Stimulated activated effector memory CD8-positive, alpha-beta T cell treated with anti-CD3 and anti-CD28 coated beads, Interleukin-12 subunit alpha, Interleukin-12 subunit beta, amount 100 ng/mL, for 72 hours (primary cell): ENCODE results near the gene UMODL1.

ENCODE experiments used
- ATAC-seq: fragments of 150-1000 bp; cut with Tn5 transposase; 2 replicates; pipeline ENCODE4 v1.10.0; 2021
- DNase-seq, 2 donors: peaks; one replicate each; pipeline ENCODE4 v3.0.0; 2021 to 2022; ENCODE audit warnings: low spot score in 2 of 2
- H3K27ac Mint-ChIP-seq: one replicate; pipeline ENCODE4 v1.8.0; 2022; ENCODE audit warnings: mild to moderate bottlenecking, mixed read lengths
- H3K36me3 Mint-ChIP-seq: one replicate; pipeline ENCODE4 v1.8.0; 2022; ENCODE audit warnings: mild to moderate bottlenecking, mixed read lengths
- H3K4me1 Mint-ChIP-seq: one replicate; pipeline ENCODE4 v1.8.0; 2022; ENCODE audit warnings: mixed read lengths
- H3K4me3 Mint-ChIP-seq: one replicate; pipeline ENCODE4 v1.8.0; 2022; ENCODE audit warnings: mild to moderate bottlenecking, mixed read lengths
- H3K9me3 Mint-ChIP-seq: one replicate; pipeline ENCODE4 v1.8.0; 2022; ENCODE audit warnings: mixed read lengths

The UMODL1 gene

DNA sequence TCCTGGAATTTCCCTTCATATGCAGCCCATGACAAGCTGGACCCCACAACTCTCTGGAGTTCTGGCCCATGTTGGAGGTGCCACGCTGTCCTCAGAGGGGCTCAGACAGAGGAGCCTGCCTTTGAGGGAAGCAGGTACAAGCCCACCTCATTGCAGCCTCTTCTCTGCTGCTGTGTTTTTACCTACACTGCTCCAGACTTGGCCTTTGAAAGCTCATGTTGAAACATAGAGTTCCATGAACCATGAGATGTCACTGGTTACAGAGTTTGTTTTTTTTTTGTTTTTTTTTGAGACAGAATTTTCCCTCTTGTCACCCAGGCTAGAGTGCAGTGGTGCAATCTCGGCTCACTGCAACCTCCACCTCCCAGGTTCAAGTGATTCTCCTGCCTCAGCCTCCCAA lies 38.9 kb upstream of the UMODL1 start:
- H3K36me3 Mint-ChIP-seq, result no peaks in the 10 kb centered on the region
- no peak for ATAC-seq
- H3K4me1 Mint-ChIP-seq, result no peaks in the 10 kb centered on the region

DNA sequence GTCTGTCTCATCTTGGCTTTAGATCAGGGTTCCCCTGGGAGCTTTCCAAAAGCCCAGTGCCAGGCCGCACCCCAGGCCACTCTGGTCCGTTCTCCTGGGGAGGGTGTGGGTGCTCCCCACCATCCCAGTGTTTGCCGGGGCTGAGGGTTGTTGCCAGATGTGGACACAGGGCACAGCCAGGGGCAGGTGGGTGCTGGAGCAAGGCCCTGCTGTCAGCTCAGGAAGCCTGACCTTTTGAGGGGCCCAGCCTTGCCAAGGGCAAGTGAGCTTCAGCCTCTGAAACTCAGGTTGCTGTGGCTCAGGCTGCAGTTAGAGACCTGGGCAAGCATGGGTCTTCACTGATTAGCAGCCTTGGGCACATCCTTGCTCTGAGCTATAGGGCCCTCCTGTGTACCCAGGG lies 38.1 kb upstream of the UMODL1 start:
- no peaks in the 10 kb centered on the region for H3K36me3 Mint-ChIP-seq
- DNase-seq, result no peak

More for the DNA sequence above, 38.9 kb upstream of the UMODL1 start:
- Mint-ChIP-seq H3K9me3 (no peaks in the 10 kb centered on the region), H3K4me3 (no peak overlapping the region), H3K27ac (no peak overlapping the region)
- no peak for DNase-seq

DNA sequence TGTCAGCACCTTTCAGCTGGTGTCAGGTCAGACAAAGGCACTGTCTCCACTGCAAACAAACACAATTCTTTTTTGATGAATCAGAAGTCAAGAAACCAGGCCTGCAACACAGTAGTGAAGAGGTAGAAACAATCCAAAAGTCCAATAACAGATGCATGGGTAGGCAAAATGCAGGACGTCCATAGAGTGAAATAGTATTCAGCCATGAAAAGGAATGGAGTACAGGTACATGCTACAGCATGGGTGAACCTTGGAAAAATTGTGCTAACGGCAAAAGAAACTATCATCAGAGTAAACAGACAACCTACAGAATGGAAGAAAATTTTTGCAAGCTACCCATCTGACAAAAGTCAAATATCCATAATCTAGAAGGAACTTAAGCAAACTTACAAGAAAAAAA lies 34.8 kb upstream of the UMODL1 start:
- no peak for DNase-seq
- no peaks in the 10 kb centered on the region for H3K36me3 Mint-ChIP-seq
- no peak for ATAC-seq
- H3K4me3 Mint-ChIP-seq, result no peak overlapping the region
- no peak overlapping the region for H3K27ac Mint-ChIP-seq
- H3K4me1 Mint-ChIP-seq, result peaks cover 4% of the 10 kb centered on the region
- no peaks in the 10 kb centered on the region for H3K9me3 Mint-ChIP-seq

More for the DNA sequence above, 38.1 kb upstream of the UMODL1 start:
- Mint-ChIP-seq H3K4me3 (no peak overlapping the region), H3K9me3 (no peaks in the 10 kb centered on the region), H3K4me1 (no peaks in the 10 kb centered on the region), H3K27ac (no peak overlapping the region)
- no peak for ATAC-seq

DNA sequence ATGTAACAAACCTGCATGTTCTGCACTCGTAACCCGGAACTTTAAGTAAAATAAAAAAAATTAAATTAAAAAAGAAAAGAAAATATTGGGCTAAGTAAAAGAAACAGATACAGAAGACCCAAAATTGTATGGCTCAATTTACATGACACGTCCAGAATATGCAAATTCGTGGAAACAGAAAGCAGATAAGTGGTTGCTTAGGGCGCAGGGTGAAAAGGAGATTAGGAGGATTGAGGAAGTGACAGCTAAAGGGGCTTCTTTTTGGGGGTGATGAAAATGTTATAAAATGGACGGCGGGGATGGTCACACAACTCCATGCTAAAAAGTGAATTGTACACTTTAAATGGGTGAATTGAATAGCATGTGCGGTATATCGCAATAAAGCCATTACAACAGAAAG lies 33.6 kb upstream of the UMODL1 start:
- Mint-ChIP-seq H3K9me3 (no peaks in the 10 kb centered on the region), H3K27ac (no peak overlapping the region), H3K4me3 (no peak overlapping the region), H3K4me1 (peaks cover 4% of the 10 kb centered on the region), H3K36me3 (no peaks in the 10 kb centered on the region)
- no peak for DNase-seq
- ATAC-seq, result no peak

DNA sequence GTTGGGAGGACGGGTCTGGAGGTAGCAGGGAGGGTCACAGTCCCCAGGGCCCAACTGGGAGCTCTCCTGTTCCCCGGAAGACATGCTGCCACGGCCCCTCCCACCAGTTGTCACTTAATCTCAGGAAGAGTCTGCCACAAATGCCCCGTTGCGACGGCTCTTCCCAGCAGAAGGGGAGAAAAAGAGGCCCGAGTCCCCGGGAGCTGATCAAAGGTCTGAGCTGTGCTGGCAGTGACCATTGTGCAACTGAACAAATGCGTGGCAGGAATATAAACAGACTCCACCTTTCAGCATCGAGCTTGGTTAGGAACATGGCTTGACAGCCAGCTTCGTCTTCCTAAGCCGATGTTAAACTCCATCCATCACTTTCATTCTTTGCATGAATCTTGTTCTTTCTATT lies 33.2 kb upstream of the UMODL1 start:
- no peaks in the 10 kb centered on the region for H3K36me3 Mint-ChIP-seq
- no peaks in the 10 kb centered on the region for H3K9me3 Mint-ChIP-seq
- peaks cover 4% of the 10 kb centered on the region for H3K4me1 Mint-ChIP-seq
- H3K4me3 Mint-ChIP-seq, result no peak overlapping the region
- ATAC-seq, result no peak
- H3K27ac Mint-ChIP-seq, result no peak overlapping the region
- DNase-seq, result no peak

DNA sequence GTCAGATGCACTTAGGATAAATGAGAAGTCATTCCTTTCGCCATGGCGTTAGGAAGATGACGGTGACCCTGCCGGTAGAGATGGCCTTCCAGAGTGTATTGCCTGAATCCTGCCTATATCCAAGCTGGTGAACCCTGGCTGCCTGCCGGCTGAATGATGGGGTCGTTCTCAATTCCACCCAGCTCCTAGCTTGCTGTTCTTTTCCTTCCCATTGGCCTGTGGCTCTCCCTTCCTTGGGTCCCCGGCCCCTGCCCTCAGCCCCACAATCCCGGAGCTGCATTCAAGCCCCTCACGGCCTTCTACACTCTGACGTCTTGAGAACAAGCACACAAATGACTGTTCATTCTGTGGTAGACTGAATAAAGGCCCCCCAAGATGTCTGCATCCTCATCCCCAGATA lies 32.7 kb upstream of the UMODL1 start:
- no peak for DNase-seq
- ATAC-seq, result no peak
- no peak overlapping the region for H3K4me3 Mint-ChIP-seq

DNA sequence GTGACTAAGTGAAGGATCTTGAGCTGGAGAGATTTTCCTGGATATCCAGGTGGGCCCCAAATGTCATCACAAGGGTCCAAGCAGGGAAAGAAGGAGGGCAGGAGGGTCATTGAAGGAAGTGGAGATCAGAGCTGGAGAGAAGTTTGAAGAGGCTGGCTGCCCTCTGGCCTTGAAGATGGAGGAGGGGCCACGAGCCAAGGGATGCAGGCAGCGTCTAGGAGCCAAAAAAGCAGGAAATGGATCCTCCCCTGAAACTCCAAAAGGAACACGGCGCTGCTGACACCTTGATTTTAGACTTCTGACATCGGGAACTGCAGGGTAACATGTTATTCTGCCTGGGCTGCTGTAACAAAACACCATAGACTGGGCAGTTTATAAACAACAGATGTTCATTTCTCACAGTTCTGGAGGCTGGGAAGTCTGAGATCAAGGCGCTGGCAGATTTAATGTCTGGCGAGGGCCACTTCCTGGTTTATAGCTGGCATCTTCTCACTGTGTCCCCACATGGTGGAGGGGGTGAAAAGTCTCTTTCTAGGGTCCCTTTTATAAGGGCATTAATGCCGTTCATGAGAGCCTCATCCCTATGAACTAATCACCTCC lies 32.2 kb upstream of the UMODL1 start:
- H3K4me3 Mint-ChIP-seq, result no peak overlapping the region
- H3K9me3 Mint-ChIP-seq, result no peaks in the 10 kb centered on the region
- ATAC-seq (no peak), DNase-seq (no peak)
- H3K27ac Mint-ChIP-seq, result no peak overlapping the region
- no peaks in the 10 kb centered on the region for H3K36me3 Mint-ChIP-seq
- peaks cover 4% of the 10 kb centered on the region for H3K4me1 Mint-ChIP-seq

More for the DNA sequence above, 32.7 kb upstream of the UMODL1 start:
- Mint-ChIP-seq H3K4me1 (peaks cover 4% of the 10 kb centered on the region), H3K27ac (no peak overlapping the region), H3K36me3 (no peaks in the 10 kb centered on the region), H3K9me3 (no peaks in the 10 kb centered on the region)

DNA sequence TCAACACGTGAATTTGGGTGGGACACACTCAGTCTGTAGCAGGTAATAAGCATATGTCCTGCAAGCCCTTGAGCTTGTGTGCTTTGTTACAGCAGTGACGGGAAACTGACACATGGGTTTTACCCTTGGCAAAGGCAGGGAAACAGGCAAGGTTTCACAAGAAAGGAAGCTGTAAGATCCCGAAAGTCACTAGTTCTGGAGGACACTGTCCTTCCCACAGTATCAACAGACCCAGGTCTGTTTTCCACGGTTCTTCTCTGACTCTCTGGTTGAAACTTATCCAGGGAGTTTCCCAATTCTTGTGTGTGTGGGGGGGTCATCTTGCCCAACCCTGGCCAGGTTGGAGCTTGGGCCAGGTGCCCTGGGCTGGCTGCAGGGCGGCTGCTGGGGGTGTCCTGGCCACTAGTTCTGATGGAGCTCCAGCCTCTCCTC lies 31.6 kb upstream of the UMODL1 start:
- DNase-seq (no peak), ATAC-seq (no peak)
- Mint-ChIP-seq H3K4me3 (no peak overlapping the region), H3K36me3 (no peaks in the 10 kb centered on the region), H3K4me1 (peaks cover 4% of the 10 kb centered on the region), H3K27ac (no peak overlapping the region), H3K9me3 (no peaks in the 10 kb centered on the region)

DNA sequence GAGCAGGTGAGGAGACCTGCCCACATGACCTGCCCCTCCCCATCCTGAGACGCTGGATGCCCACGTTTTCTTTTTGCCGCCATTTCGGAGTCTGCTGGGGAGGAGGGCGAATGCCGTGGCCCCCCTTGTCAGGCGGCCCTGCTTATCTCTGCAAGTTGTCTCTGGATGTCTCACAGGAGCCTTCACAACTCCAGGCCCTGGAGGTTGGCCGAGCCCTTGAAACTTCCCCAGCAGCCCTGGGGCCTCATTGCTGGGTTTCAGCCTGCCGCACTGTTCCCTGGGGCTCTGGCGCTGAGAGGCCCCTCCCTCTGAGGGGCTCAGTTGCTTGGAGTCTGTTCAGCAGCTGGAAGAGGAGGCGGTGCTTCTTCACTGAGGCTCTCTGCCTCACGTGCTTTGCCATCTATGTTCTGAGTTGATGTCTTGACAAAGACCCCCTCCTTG lies 31.2 kb upstream of the UMODL1 start:
- H3K4me3 Mint-ChIP-seq, result no peak overlapping the region
- no peaks in the 10 kb centered on the region for H3K9me3 Mint-ChIP-seq
- peaks cover 4% of the 10 kb centered on the region for H3K4me1 Mint-ChIP-seq
- no peak for ATAC-seq
- no peaks in the 10 kb centered on the region for H3K36me3 Mint-ChIP-seq
- no peak overlapping the region for H3K27ac Mint-ChIP-seq
- no peak for DNase-seq

DNA sequence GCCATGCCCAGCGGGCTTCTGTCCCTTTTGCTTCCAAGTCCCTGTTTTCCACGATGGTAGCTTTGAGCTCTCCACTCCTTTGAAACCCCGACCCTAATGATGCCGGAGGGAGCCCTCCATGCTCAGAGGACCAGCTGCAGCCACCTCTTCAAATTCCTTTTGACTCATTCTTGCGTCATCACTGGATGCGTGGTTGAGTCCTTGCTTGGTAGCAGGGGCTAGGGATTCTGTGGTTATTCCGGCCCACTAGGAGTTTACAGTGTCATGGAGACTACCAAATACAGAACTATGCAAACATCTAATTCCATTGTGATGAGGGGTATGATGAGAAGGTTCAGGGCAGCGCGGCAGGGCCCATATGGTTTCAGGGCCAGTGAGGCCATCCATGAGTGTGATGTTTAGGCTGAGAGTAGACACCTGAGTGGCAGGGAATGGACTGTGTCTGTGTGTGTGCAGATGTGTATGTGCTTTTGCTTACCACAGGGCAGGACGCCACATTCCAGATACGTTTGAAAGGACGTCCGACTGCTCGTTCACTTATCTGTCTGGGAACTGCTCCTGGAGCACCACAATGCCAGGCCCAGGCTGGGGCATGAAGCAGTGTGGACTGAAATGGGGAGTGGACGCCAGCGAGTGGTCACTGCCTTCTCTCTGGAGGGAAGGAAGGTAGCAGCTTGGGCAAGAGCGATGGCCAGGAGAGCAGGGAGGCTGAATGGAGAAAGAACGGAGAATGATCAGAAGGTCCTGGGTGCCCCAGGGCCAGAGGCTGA lies 30.5 kb upstream of the UMODL1 start:
- Mint-ChIP-seq H3K27ac (no peak overlapping the region), H3K4me3 (no peak overlapping the region), H3K9me3 (no peaks in the 10 kb centered on the region), H3K36me3 (no peaks in the 10 kb centered on the region), H3K4me1 (peaks cover 4% of the 10 kb centered on the region)
- ATAC-seq, result no peak
- no peak for DNase-seq

DNA sequence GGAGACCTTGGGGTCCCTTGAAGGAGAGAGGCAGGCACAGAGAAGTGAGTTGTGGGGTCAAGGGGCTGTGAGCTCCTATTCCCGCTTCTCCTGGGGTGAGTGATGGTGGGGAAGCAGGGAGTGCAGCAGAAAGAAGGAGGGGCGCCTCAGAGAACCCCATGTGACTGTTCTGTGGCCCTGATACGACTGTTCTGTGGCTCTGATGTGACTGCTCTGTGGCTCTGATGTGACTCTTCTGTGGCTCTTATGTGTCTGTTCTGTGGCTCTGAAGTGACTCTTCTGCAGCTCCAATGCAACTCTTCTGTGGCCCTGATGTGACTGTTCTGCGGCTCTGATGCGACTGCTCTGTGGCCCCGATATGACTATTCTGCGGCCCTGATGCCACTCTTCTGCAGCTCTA lies 29.9 kb upstream of the UMODL1 start:
- DNase-seq (no peak), ATAC-seq (no peak)
- Mint-ChIP-seq H3K4me3 (no peak overlapping the region), H3K9me3 (no peaks in the 10 kb centered on the region), H3K27ac (no peak overlapping the region), H3K36me3 (no peaks in the 10 kb centered on the region), H3K4me1 (peaks cover 4% of the 10 kb centered on the region)

DNA sequence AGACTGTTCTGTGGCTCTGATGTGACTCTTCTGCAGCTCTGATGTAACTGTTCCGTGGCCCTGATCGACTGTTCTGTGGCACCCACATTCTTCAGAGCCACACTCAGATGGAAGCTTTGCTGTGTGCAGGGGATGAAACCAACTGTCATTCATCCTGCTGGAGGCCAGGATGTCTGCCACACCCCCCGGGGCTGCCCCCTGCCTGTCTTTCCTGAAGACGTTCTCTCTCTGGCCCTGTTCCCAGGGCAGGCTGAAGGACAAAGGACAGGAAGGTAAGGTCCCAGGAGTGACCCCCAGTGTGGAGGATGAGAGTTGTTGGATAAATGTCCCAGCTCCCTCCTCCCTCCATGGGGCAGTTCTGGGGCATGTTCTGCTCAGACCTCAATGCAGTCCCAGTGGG lies 29.4 kb upstream of the UMODL1 start:
- Mint-ChIP-seq H3K9me3 (no peaks in the 10 kb centered on the region), H3K27ac (no peak overlapping the region), H3K36me3 (no peaks in the 10 kb centered on the region), H3K4me1 (peaks cover 4% of the 10 kb centered on the region), H3K4me3 (no peak overlapping the region)
- DNase-seq (no peak), ATAC-seq (no peak)

DNA sequence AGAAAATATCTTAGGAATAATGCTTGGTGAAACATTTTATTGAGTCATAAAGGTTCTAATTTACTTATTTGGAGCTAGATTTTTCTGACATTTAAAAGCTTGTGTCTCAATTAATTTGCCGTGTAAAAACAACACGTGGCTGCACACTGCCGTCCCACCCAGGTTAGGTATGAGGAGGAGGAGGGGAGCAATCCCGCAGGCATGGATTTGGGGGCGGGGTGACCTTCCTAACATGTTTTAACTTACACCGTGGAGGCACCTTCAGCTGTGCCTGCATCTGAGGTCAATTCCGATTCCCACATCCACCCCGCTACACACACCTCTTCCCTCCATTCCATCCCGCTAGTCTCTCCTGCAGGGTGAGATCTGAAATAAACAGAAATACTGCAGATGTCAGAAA lies 28.5 kb upstream of the UMODL1 start:
- ATAC-seq (no peak), DNase-seq (no peak)
- Mint-ChIP-seq H3K27ac (no peak overlapping the region), H3K9me3 (no peaks in the 10 kb centered on the region), H3K36me3 (no peaks in the 10 kb centered on the region), H3K4me3 (no peak overlapping the region), H3K4me1 (peaks cover 4% of the 10 kb centered on the region)

DNA sequence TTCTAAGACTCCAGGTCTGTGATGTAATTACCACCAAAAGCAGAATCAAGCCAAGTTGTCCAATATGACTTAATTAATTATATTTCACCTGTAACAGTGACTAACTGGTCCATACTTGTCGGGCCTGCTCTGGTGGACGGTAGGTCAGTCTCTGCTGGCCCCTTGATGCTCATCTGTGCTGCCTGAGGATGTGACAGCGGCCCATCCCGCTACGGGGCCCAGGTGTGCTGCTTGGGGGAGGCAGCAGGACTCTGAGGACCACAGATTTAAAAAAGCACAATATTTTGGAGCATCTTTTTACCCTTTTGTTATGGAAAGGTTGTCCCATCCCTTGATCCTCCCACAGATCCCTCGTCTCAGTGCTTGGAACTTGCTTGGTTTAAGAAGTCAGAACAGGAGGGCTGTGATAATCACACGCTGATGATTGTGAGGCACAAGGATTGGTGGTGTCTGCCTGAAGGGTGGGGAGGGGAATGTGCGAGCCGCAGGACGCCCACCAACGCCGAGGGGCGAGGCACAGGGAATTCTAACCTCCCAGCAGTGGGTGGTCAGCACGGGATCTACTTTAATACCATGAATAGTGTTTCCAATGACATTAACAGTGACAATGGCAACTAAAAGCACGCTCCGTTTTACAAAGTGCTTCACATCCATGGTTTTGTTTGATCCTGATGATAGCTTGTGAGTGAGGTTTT lies 27.8 kb upstream of the UMODL1 start:
- Mint-ChIP-seq H3K4me3 (no peak overlapping the region), H3K36me3 (no peaks in the 10 kb centered on the region), H3K27ac (no peak overlapping the region), H3K9me3 (no peaks in the 10 kb centered on the region), H3K4me1 (peaks cover 4% of the 10 kb centered on the region)
- ATAC-seq, result no peak
- no peak for DNase-seq

DNA sequence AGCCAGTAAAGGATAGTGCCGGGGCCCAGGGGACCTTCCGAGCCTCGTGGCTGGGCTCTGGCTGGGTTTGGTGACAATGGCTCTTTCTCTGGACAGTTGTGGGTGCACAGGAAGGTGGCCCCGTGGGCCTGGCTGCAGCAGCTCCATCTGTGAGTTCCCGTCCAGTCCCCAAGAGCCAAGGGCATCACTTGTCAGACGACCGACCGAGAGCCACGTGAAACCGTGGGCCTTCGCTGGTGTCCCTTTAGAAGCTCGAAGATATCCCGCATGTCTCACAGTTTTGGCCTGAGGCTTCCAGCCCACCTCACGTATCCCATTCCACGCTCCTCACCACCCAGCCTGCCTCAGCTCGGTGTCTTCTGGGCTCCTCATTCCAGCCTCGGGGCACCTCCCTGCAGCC lies 27.2 kb upstream of the UMODL1 start:
- no peak overlapping the region for H3K4me3 Mint-ChIP-seq
- DNase-seq, result no peak
- H3K4me1 Mint-ChIP-seq, result no peaks in the 10 kb centered on the region
- H3K9me3 Mint-ChIP-seq, result no peaks in the 10 kb centered on the region
- H3K27ac Mint-ChIP-seq, result no peak overlapping the region
- no peaks in the 10 kb centered on the region for H3K36me3 Mint-ChIP-seq
- ATAC-seq, result no peak
